B cell (primary cell): ENCODE results near the gene PTPRG. TPM values are rescaled to one million over a fixed set of nuclear protein-coding genes. Genes with fewer than 3 reads are reported as not detected.

Experiments
- ATAC-seq: fragments of 200-7000 bp; cut with Tn5 transposase; one replicate; pipeline ENCODE4 v1.10.0; 2021; ENCODE audit warnings: low read depth, mild to moderate bottlenecking, moderate number of reproducible peaks, moderate library complexity
- CTCF ChIA-PET: fragments of 350-600 bp; sonication (Branson Sonifier 250); formaldehyde crosslinking; loops from one replicate; lab custom pipeline; 2021; ENCODE audit warnings: antibody characterized with exemption, inconsistent platforms; lab: Charles Lee
- POLR2A ChIA-PET: fragments of 350-600 bp; sonication (Branson Sonifier 250); formaldehyde crosslinking; loops from one replicate; lab custom pipeline; 2021; ENCODE audit warnings: antibody characterized with exemption; lab: Charles Lee
- DNase-seq: peaks from one replicate; pipeline ENCODE4 v3.0.0; 2013
- H2AFZ ChIP-seq: 2 replicates; pipeline ENCODE4 v1.6.1; 2012; ENCODE audit warnings: mild to moderate bottlenecking, low read depth, low read length; ENCODE audit not compliant: insufficient read depth, poor library complexity, severe bottlenecking
- H3K27ac ChIP-seq, 2 donors: 1 replicate in 1 of 2; 2 replicates in 1 of 2; pipeline ENCODE4 v1.5.1; 2012 to 2013; ENCODE audit warnings: low read length in 2 of 2, mild to moderate bottlenecking in 2 of 2, moderate library complexity in 1 of 2
- H3K27me3 ChIP-seq, 4 experiments: fragments of 200-600 bp in 1 of 4; sonication (generic) in 1 of 4; replicated peaks in 1 of 4; 1 replicate in 2 of 4; 2 replicates in 2 of 4; pipeline versions ENCODE4 v1.6.1 to v1.7.0; 2013 to 2016; ENCODE audit warnings: low read length in 3 of 4, mild to moderate bottlenecking in 2 of 4, mixed read lengths in 1 of 4, moderate library complexity in 1 of 4; ENCODE audit not compliant: insufficient read depth in 4 of 4, control insufficient read depth in 3 of 4; ENCODE audit errors: control extremely low read depth in 1 of 4
- H3K36me3 ChIP-seq, 2 experiments: replicated peaks in 1 of 2; 1 replicate in 1 of 2; 2 replicates in 1 of 2; pipeline versions ENCODE4 v1.6.1 to v1.7.1; 2013; ENCODE audit warnings: low read length in 1 of 2; ENCODE audit not compliant: insufficient read depth in 2 of 2, control insufficient read depth in 1 of 2; ENCODE audit errors: control extremely low read depth in 1 of 2, extremely low read depth in 1 of 2
- H3K4me1 ChIP-seq, 2 donors: fragments of 200-600 bp in 1 of 2; sonication (generic) in 1 of 2; 1 replicate in 1 of 2; 2 replicates in 1 of 2; pipeline versions ENCODE4 v1.5.1 to v1.6.1; 2013 to 2017; ENCODE audit warnings: low read length in 2 of 2; ENCODE audit not compliant: control insufficient read depth in 2 of 2, insufficient read depth in 2 of 2
- H3K4me2 ChIP-seq: replicated peaks from 2 replicates; pipeline ENCODE3; 2012; ENCODE audit warnings: mild to moderate bottlenecking, low read depth, low read length; ENCODE audit not compliant: poor library complexity, severe bottlenecking
- H3K4me3 ChIP-seq, 5 experiments: fragments of 200-600 bp in 1 of 5; sonication (generic) in 1 of 5; 1 replicate in 3 of 5; 2 replicates in 2 of 5; pipeline versions ENCODE4 v1.5.1 to v1.7.0; 2011 to 2016; ENCODE audit warnings: low read length in 4 of 5, mild to moderate bottlenecking in 4 of 5, low read depth in 2 of 5, control low read depth in 1 of 5, moderate library complexity in 1 of 5; ENCODE audit not compliant: insufficient read depth in 1 of 5; ENCODE audit errors: control extremely low read depth in 1 of 5, extremely low read depth in 1 of 5
- H3K79me2 ChIP-seq: fragments of 200-600 bp; sonication (generic); one replicate; pipeline ENCODE4 v1.6.0; 2016; ENCODE audit warnings: low read length; ENCODE audit not compliant: control insufficient read depth, insufficient read depth
- H3K9ac ChIP-seq: fragments of 200-600 bp; sonication (generic); 2 replicates; pipeline ENCODE4 v1.6.1; 2017; ENCODE audit warnings: mild to moderate bottlenecking, low read length, moderate library complexity
- H3K9me3 ChIP-seq, 3 donors: one replicate each; pipeline versions ENCODE4 v1.6.1 to v1.7.1; 2013; ENCODE audit warnings: low read length in 2 of 3; ENCODE audit not compliant: control insufficient read depth in 2 of 3, insufficient read depth in 1 of 3; ENCODE audit errors: control extremely low read depth in 1 of 3
- H4K20me1 ChIP-seq: 2 replicates; pipeline ENCODE4 v1.6.0; 2012; ENCODE audit warnings: mild to moderate bottlenecking, low read length; ENCODE audit not compliant: insufficient read depth, control insufficient read depth, poor library complexity, severe bottlenecking
- H3K27ac Mint-ChIP-seq: one replicate; pipeline ENCODE4 v1.8.0; 2021; ENCODE audit warnings: mixed read lengths
- H3K27me3 Mint-ChIP-seq: one replicate; pipeline ENCODE4 v1.8.0; 2021; ENCODE audit warnings: mixed read lengths
- H3K4me1 Mint-ChIP-seq: one replicate; pipeline ENCODE4 v1.8.0; 2021; ENCODE audit warnings: mixed read lengths
- H3K4me3 Mint-ChIP-seq: one replicate; pipeline ENCODE4 v1.8.0; 2021; ENCODE audit warnings: mixed read lengths
- H3K9me3 Mint-ChIP-seq: one replicate; pipeline ENCODE4 v1.8.0; 2022; ENCODE audit warnings: mixed read lengths; ENCODE audit not compliant: insufficient read depth
- EZH2 ChIP-seq: IDR thresholded peaks from 2 replicates; pipeline ENCODE4 v1.6.1; 2012; ENCODE audit warnings: borderline replicate concordance, low read depth, mild to moderate bottlenecking, moderate library complexity, low read length; ENCODE audit not compliant: insufficient read depth, poor library complexity, severe bottlenecking
- WGBS: methylation state at CpG from one replicate; pipeline ENCODE4 v1.1.5; 2013; ENCODE audit warnings: missing lambda C conversion rate; ENCODE audit not compliant: insufficient coverage; 5-methylcytosine and 5-hydroxymethylcytosine counted together
- intact Hi-C: fragments of 100-400 bp; cut with micrococcal nuclease; formaldehyde crosslinking; loops from one replicate; pipeline ENCODE4 v1.10.0; 2022
- polyA plus RNA-seq: library from polyadenylated mRNA; depleted of rRNA; stranded (reverse); fragments of >200 nt; gene quantifications from 2 replicates; pipeline ENCODE4 v1.2.3, GENCODE V29; 2012
- total RNA-seq, 2 donors: library from RNA; stranded (reverse); fragments of 120-200 nt in 1 of 2; gene quantifications; 1 replicate in 1 of 2; 2 replicates in 1 of 2; pipeline versions ENCODE4 v1.2.3 to v1.2.4, GENCODE V29; 2013 to 2022
- TF ChIP-seq, protein P1 (sequence below): fragments of 200-600 bp; IDR thresholded peaks from one replicate; pipeline ENCODE4 v1.8.0; 2022; ENCODE audit warnings: antibody characterized with exemption, mild to moderate bottlenecking

Gene PTPRG
- total and polyA plus RNA-seq, 2 donors (not counting 1 experiment from before 2014, with no cell fraction given) = 0.12 to 1.3 TPM

- intact Hi-C loops = no loop called here
- no peak overlapping the region for H3K27ac Mint-ChIP-seq
- Histone ChIP-seq H3K27me3 (no peaks in the 10 kb centered on the region), H3K4me2 (no peak overlapping the region), H3K4me3 (no peak overlapping the region), H3K9ac (no peak overlapping the region), H3K36me3 (no peaks in the 10 kb centered on the region), H2AFZ (no peak overlapping the region), H4K20me1 (no peaks in the 10 kb centered on the region), H3K27ac (no peak overlapping the region), H3K9me3 (no peaks in the 10 kb centered on the region), H3K79me2 (no peaks in the 10 kb centered on the region), H3K4me1 (no peaks in the 10 kb centered on the region)
- ATAC-seq (no peak), DNase-seq (no peak)
- ChIA-PET CTCF (no interaction called here), POLR2A (no interaction called here)
- no peaks in the 10 kb centered on the region for H3K9me3 Mint-ChIP-seq
- WGBS = 50% methylated on average over 2 of the region's 5 CpGs
- no peaks in the 10 kb centered on the region for H3K27me3 Mint-ChIP-seq
- TF ChIP-seq, protein P1, sequence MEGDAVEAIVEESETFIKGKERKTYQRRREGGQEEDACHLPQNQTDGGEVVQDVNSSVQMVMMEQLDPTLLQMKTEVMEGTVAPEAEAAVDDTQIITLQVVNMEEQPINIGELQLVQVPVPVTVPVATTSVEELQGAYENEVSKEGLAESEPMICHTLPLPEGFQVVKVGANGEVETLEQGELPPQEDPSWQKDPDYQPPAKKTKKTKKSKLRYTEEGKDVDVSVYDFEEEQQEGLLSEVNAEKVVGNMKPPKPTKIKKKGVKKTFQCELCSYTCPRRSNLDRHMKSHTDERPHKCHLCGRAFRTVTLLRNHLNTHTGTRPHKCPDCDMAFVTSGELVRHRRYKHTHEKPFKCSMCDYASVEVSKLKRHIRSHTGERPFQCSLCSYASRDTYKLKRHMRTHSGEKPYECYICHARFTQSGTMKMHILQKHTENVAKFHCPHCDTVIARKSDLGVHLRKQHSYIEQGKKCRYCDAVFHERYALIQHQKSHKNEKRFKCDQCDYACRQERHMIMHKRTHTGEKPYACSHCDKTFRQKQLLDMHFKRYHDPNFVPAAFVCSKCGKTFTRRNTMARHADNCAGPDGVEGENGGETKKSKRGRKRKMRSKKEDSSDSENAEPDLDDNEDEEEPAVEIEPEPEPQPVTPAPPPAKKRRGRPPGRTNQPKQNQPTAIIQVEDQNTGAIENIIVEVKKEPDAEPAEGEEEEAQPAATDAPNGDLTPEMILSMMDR = no peak
- no peak overlapping the region for H3K4me3 Mint-ChIP-seq
- H3K4me1 Mint-ChIP-seq = peaks cover 3% of the 10 kb centered on the region
Measured at GRCh38 chr3:61668317-61668864, 107.0 kb downstream of the PTPRG start.

DNA sequence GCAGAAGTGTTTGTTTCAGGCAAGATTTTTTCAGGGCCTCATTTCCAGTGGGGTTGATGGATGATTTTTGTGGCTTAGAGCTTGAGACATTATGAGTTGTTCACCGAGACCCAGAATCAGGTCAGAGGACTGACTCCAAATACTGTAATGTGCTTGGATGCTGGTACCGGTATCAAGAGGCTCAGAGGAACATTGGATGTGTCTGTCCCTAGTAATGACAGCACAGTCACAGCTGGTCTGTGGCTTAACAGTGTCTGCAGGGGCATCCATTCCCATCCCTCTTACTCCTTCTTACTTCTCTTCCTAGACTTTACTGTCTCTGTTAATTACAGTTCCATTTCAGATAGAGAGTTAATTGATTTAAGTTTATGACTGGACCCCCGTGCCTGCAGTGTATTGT is 107.8 kb downstream of the PTPRG start:
- POLR2A ChIA-PET = no interaction called here
- Histone ChIP-seq H4K20me1 (no peaks in the 10 kb centered on the region), H3K4me3 (no peak overlapping the region), H3K27ac (no peak overlapping the region), H2AFZ (no peak overlapping the region), H3K79me2 (no peaks in the 10 kb centered on the region), H3K4me2 (no peak overlapping the region), H3K27me3 (no peaks in the 10 kb centered on the region), H3K9me3 (no peaks in the 10 kb centered on the region), H3K4me1 (no peaks in the 10 kb centered on the region), H3K9ac (no peak overlapping the region), H3K36me3 (no peaks in the 10 kb centered on the region)
- no peak for TF ChIP-seq EZH2
- TF ChIP-seq, protein P1 = no peak
- ATAC-seq = no peak
- intact Hi-C loops = no loop called here
- Mint-ChIP-seq H3K27ac (no peak overlapping the region), H3K27me3 (no peaks in the 10 kb centered on the region), H3K4me3 (no peak overlapping the region), H3K4me1 (peaks cover 3% of the 10 kb centered on the region), H3K9me3 (no peaks in the 10 kb centered on the region)
- CTCF ChIA-PET = no interaction called here
- DNase-seq = no peak
- WGBS = 90% methylated on average over 2 of the region's 3 CpGs
